BE2C (cell line): ENCODE results near the gene NDUFB1.

ENCODE experiments used
- DNase-seq: peaks from one replicate; pipeline ENCODE4 v3.0.0-alpha.2; 2020
- H3K27me3 ChIP-seq: fragments of 250-450 bp; sonication (Bioruptor Pico); 2 replicates; pipeline ENCODE4 v1.5.1; 2020; ENCODE audit warnings: mild to moderate bottlenecking
- H3K36me3 ChIP-seq: fragments of 250-450 bp; sonication (Bioruptor Pico); 2 replicates; pipeline ENCODE4 v1.5.1; 2020; ENCODE audit warnings: mild to moderate bottlenecking
- H3K4me1 ChIP-seq: fragments of 250-450 bp; sonication (Bioruptor Pico); 2 replicates; pipeline ENCODE4 v1.5.1; 2020
- H3K4me3 ChIP-seq: 2 replicates; pipeline ENCODE4 v1.5.1; 2011; ENCODE audit warnings: low read depth, low read length
- H3K9me3 ChIP-seq: fragments of 250-450 bp; sonication (Bioruptor Pico); 2 replicates; pipeline ENCODE4 v1.5.1; 2020
- CTCF ChIP-seq: IDR thresholded peaks from 2 replicates; pipeline ENCODE4 v1.5.1; 2012; ENCODE audit warnings: mild to moderate bottlenecking, low read depth, low read length

Gene NDUFB1

GRCh38 chr14:92122351-92122677 is 808 bp upstream of the NDUFB1 start:
- H3K4me1 ChIP-seq = peaks cover 6% of the 10 kb centered on the region
- H3K4me3 ChIP-seq = peak overlapping the region; percentile 96
- peaks cover 30% of the 10 kb centered on the region for H3K36me3 ChIP-seq
- no peak for TF ChIP-seq CTCF
- H3K27me3 ChIP-seq = no peaks in the 10 kb centered on the region
- DNase-seq = peak; percentile 19
- no peaks in the 10 kb centered on the region for H3K9me3 ChIP-seq

- TF ChIP-seq CTCF = no peak
- Histone ChIP-seq H3K36me3 (peaks cover 20% of the 10 kb centered on the region), H3K4me1 (peaks cover 6% of the 10 kb centered on the region), H3K4me3 (peak overlapping the region; percentile 96), H3K9me3 (no peaks in the 10 kb centered on the region), H3K27me3 (no peaks in the 10 kb centered on the region)
- DNase-seq = no peak
These were observed 268 bp downstream of the NDUFB1 start for GRCh38 chr14:92121207-92121669.

- no peak for TF ChIP-seq CTCF
- no peaks in the 10 kb centered on the region for H3K36me3 ChIP-seq
- H3K9me3 ChIP-seq = no peaks in the 10 kb centered on the region
- no peak overlapping the region for H3K4me3 ChIP-seq
- DNase-seq = no peak
- H3K4me1 ChIP-seq = peaks cover 3% of the 10 kb centered on the region
- no peaks in the 10 kb centered on the region for H3K27me3 ChIP-seq
These were observed 12.0 kb downstream of the NDUFB1 start for GRCh38 chr14:92109490-92109889.

- Histone ChIP-seq H3K4me3 (peak overlapping the region; percentile 23; the same call in 1 of the 2 replicates), H3K9me3 (no peaks in the 10 kb centered on the region), H3K36me3 (no peaks in the 10 kb centered on the region), H3K4me1 (peaks cover 3% of the 10 kb centered on the region), H3K27me3 (no peaks in the 10 kb centered on the region)
- peak; percentile 64 for DNase-seq
- TF ChIP-seq CTCF = no peak
These were observed 12.9 kb downstream of the NDUFB1 start for GRCh38 chr14:92108345-92109254.

GRCh38 chr14:92106143-92106926 is 15.2 kb downstream of the NDUFB1 start, which contains the start of gene ATXN3:
TSS of gene ATXN3 (minus strand) at chr14:92106582. CDS start at chr14:92106552, 30 bp downstream.
- Histone ChIP-seq H3K27me3 (no peaks in the 10 kb centered on the region), H3K9me3 (no peaks in the 10 kb centered on the region), H3K4me3 (peak within 1 kb of the TSS; percentile 96), H3K36me3 (no peaks in the 10 kb centered on the region), H3K4me1 (peaks cover 3% of the 10 kb centered on the region)
- peak; percentile 88 for TF ChIP-seq CTCF
- peak; percentile 98 for DNase-seq

GRCh38 chr14:92105893-92106142 is 15.7 kb downstream of the NDUFB1 start:
- Histone ChIP-seq H3K9me3 (no peaks in the 10 kb centered on the region), H3K27me3 (no peaks in the 10 kb centered on the region), H3K36me3 (no peaks in the 10 kb centered on the region), H3K4me1 (peaks cover 3% of the 10 kb centered on the region), H3K4me3 (peak overlapping the region; percentile 96)
- no peak for TF ChIP-seq CTCF
- peak; percentile 36 for DNase-seq
